GM19238 (cell line): ENCODE data around the gene DBP.
A peak's percentile ranks its signal among the peaks of the same experiment; 100 is the strongest.
"Not testable (repeated sequence)": the region's sequence is repeated elsewhere in the genome, so short reads cannot be mapped to it uniquely, and the experiment has no call there.

Source experiments
- DNase-seq: peaks from one replicate; pipeline ENCODE4 v3.0.0; 2011; ENCODE audit warnings: low spot score; ENCODE audit not compliant: insufficient read length

DBP gene

DNA sequence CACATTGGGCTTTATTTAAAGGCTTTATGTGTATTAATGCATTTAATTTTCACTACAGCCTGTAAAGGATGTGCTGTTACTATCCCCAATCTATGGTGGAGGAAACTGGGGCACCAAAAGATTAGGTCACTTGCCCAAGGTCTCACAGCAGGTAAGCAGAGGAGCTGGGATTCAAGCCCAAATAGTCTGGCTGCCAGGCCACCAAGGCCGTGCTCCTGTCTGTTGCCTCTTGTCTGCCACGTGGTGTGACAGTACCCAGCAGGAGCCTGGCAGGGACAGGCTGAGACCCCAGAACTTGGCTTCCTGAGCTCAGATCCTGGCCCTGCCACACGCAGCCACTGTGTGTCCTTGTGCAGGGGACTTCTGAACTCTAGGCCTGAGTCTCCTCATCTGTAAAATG is 31.2 kb upstream of the DBP start:
- no peak for DNase-seq

DNA sequence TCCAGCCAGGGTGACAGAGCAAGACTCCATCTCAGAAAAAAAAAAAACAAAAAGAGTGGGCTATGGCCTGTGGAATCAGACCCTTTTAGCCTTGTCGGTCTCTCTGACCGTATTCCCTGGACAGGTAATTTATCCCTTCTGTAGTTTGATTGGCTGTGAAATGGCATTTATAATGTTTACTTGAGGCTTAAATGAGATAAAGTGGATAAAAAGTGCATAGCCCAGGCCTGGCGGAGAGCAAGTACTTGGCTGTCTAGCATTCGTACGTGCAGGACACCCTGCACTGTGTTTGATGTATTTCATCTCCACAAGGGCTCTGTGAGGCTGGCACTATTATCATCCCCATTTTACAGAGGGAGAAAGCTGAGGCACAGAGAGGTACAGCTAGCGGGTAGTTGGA is 28.6 kb upstream of the DBP start:
- DNase-seq, result no peak

GRCh38 chr19:48664476-48664875 is 27.3 kb upstream of the DBP start:
- DNase-seq, result no peak

DNA sequence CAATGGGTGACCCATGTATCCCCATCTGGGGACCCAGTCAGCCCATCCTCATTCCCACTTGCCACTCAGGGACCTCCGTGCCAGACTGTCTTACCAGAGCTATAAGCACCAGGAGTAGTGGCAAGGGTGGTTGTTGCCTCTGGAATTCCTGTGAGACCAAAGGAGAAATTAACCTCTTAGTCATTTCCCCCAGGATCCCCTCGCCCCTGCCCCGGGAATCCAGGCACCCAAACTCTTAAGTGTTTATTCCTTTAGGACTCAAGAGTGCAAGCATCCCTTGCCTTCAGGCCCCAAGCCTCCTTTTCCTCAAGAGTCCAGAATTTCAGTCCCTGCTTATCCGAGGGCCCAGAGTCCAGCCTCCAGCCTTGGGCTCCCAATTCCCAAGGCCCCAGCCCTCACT is 26.5 kb upstream of the DBP start:
- DNase-seq, result no peak

DNA sequence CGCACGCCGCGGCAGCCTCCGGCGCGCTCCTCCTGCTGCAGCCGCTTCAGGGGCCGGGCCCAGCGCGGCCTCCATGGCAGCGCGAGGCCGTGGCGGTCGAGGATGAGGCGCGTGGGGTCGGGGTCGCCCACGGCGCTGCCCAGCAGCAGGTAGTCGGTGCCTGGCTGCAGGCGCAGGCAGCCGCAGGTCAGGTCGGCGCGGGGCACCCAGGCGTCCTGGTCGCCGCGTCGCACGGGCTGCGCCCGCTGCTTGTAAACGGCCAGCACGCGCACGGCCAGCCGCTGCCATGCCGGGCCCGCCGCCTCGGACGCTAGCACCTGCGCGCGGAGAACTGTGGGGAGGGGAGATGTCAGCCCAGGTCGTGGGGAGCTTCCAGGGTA is 24.5 kb upstream of the DBP start:
- no peak for DNase-seq

DNA sequence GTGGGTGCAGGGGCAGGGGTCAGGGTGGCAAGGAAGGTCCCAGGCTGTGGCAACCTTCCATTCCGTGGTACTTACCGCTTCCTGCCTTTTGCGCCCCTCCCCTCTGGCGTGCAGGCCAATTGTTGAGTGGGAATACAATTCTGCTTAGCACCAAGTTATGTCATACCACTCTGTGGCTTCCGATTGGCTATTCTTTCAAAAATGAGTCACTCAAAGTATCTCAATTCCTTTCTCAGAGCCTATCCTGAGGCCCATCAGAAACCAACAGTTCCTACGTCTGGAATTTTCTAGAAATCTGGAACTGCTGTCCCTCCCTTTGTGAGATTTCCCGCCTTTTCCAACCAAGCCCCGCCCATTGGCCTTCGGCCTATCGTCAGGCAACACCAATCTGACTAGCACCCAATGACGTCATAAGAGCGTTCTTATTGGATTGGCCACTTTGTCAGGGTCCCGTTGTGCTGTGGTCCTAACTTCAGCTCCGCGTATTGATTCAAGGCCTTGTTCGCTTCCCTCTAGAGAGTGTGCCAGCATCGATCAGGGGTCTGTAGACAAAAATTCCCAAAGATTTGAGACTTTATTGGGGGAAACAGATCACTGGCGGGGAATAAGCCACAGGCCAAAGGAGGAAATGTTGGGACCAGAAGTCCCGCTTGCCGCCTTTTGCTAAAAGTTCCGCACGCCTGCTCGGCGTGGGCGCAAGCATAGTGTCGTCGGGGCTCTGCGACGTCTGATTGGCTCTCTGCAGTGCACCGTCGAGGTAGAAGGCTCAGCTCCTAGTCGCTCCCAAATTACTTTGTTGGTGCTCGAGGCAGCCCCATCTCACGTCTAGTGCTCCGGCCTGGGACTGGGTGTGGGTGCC is 23.9 kb upstream of the DBP start:
- peak; percentile 99 for DNase-seq

GRCh38 chr19:48659768-48660167 is 22.6 kb upstream of the DBP start:
- no peak for DNase-seq

DNA sequence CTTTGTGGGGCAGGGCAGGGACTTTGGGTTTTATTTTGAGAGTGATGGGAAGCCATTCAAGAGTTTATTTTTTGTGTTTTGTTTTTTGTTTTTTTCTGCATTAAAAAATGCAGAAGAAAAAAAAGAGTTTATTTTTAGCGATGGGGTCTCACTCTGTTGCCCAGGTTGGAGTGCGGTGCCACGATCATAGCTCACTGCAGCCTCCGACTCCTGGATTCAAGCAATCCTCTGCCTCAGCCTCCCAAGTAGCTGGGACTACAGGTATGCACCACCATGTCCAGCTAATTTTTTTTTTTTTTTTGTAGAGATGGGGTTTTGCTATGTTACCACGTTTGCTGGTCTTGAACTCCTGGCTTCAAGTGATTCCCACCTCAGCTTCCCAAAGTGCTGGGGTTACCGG is 21.3 kb upstream of the DBP start:
- no peak for DNase-seq

DNA sequence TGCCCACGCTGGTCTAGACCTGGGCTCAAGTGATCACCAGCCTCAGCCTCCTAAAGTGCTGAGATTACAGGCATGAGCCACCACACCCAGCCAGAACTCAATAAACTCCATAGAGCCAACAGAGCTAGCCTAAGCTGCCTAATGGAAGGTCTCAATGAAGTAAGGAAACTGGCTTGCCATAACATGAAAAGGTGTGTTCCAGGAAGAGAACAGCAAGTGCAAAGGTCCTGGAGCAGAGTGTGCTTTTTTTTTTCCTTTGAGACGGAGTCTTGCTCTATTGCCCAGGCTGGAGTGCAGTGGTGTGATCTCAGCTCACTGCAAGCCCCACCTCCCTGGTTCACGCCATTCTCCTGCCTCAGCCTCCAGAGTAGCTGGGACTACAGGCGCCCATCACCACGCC is 20.6 kb upstream of the DBP start:
- DNase-seq, result not testable (repeated sequence)

GRCh38 chr19:48656840-48657474 is 19.8 kb upstream of the DBP start:
- no peak for DNase-seq

DNA sequence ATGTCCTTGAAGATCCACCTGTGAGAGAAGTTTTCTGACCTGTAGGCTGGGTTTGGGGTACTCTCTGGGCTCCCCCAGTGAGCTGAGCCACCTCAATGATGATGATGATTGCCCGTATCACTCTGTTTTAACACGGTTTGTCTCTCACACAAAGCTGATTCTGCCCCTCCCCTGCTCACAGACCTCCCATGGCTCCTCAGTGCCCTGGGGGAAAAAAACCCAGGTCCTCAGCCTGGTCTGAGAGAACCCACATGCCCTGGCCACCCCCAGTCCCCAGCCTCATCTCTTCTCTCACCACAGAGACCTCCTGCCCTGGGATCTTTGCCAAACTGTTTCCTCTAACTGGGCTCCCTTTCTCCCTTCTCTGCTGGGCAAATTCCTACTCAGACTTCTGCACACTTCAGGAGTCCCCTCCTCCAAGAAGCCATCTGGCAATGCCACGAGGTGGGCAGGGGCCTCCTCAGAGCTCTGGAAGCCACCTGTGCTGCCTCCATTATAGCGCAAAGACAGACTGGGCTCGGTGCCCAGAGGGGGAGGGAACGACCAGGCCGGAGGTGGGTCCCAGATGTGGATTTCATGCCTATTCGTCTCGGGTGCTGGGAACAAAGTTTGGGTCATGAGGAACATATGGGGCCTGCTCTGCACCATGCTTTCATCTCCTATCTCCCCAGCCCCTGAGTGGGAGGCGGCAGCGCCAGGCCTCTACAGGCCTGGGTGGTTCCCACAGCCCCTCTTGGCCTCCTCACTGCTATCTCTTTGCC is 17.3 kb upstream of the DBP start:
- no peak for DNase-seq

DNA sequence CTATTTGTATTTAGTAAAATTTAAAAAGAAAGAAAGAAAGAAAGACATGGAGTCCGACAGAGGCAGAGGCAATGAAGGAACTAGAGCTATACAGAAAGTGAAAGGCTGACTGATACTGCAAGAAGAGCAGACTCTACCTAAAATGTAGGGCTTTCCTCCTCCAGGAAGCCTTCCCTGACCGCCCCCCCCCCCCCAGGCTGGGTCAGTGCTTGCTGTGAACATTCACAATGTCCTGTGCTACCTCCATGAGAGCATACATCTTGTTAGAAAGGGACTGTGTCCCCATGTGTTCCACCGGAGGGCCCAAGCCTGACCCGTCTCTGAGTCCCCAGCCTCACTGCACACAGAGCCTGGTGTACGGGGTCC is 14.5 kb upstream of the DBP start:
- DNase-seq, result no peak

GRCh38 chr19:48650974-48651682 is 13.9 kb upstream of the DBP start:
- DNase-seq, result no peak

DNA sequence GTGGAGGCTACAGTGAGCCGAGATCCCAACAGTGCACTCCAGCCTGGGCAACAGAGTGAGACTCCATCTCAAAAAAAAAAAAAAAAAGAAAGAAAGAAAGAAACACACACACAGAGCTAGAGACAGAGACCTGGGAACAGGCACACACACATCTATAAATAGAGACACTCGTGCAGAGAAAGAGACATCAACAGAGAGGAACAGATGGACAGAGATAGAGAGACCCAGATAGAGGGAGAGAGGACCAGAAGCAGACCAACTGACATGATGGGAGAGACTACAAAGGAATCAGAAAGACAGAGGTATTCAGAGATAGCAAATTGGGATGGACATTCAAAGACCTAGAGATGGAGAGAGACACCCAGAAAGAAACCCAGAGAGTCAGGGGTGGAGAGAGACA is 11.0 kb upstream of the DBP start:
- DNase-seq, result no peak

DNA sequence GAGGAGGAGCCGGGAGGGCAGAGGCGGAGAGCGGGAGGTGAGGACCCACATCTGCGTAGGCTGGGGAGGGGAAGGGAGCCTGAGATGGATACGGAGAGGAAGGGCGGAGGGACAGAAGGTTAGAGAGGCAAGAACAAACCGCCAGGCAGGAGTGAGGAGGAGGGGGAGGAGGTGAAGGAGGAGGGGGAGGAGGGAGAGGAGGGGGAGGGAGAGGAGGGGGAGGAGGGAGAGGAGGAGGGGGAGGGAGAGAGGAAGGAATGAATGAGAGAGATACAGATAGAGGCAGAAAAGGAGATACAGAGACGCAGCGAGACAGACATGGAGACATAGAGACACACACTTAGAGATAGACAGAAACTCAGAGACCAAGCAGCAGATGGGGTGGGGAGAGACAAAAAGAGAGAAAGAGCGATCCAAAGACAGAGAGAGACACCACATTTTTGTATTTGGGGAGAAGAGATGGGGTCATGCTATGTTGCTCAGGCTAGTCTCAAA is 9.6 kb upstream of the DBP start:
- DNase-seq, result no peak

DNA sequence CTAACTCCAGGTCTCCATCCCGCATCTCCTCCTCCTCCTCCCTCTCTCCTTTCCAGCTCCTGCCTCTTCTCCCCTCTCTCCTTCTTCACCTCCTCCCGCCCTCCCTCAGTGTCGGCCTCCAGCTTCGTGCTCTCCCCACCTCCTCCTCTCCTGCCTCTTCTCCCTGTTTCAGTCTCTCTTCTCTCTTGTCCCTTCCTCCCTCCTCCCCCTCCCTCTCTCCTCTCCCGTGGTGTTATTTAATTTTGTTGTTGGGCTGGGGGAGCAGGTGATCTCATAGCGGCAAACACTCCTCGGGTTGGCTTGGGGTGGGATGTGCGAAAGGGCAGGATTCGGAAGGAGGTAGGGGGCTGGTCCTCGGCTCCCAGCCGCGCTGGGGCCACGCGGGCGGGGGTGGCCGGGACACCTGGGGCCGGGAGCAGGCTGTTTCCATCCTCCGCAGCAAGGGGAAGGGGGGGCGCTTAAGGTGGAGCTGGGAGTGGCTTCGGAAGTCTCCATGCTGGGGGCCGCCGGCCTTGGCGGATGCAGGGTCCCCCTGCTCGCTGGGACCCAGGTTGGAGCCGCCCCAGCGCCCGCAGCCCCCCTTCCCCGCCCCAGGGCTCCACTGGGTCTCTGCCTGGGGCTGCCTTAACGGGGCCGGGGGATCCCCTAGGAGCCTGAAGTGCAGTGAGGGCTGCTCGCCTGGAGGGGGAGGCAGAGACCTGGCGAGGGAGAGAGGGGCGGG is 9.0 kb upstream of the DBP start, which contains the start of gene CA11:
CA11 (minus strand) TSS at position 187 of the 721 bp plus-strand sequence. CDS start 555 bp downstream, outside the sequence.
- peak; percentile 93 for DNase-seq

GRCh38 chr19:48645620-48646000 is 8.4 kb upstream of the DBP start:
- DNase-seq, result no peak

DNA sequence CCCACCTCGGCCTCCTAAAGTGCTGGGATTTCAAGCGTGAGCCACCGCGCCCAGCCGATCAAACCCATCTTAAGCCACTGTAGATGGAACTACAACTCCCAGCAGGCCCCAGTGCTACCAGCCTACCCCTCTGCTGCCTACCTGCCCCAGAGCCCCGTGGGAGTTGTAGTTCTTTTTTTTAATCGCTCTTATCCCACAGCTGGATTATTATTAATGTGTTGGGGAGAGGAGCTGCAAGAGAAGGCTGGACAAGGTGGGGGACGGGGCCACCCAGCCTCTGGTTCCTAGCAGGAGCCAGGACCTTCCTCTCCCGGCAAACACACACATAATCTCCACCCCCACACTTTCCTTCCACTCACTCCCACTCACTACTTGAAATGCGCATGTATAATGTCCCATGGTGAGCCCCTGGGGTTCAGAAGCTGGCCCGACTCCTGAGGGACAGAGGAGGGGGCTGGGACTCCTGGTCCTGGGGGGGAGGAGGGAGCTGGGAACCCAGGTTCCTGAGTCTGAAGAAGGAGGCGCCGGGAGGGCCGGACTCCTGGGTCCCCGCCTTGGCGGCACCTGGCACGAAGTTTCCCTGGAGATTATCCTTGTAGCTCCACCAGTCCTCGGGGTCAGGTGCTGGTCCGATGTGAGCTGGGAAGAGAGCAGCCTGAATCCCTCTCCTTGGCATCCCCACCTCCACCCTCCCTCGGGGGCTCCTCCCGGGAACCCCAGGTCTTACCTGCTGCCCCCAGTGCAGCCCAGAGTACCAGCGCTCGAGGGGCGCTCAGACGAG is 7.8 kb upstream of the DBP start:
- no peak for DNase-seq

DNA sequence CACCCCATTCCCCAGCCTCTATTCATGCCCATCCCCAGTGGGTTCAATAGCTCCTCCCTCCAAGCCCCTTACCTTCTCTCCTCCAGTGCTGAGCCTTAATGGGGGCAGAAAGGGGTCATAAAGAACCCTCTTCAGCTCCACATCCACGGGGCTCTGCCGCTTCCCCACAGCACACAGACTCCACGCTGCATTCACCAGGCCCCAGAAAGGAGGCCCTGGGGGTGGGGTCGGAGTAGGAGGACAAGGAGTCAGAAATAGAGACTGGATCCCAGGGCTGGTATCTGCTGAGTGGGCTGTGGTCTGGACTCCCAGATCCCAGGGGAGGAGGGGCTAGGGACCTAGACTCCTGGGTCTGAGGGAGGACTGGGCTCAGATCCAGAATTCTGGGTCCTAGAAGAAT is 7.2 kb upstream of the DBP start:
- DNase-seq, result no peak

- DNase-seq, result no peak
Measured at GRCh38 chr19:48642862-48643261, 5.7 kb upstream of the DBP start.
